ENCODE measurements around the gene TLX2.
"Not testable (repeated sequence)": the region's sequence is repeated elsewhere in the genome, so short reads cannot be mapped to it uniquely, and the experiment has no call there.

TLX2 gene

GRCh38 chr2:74514368-74515270 is at the start of gene TLX2:
Gene TLX2, plus strand, starts transcription at chr2:74514450. Its CDS starts 357 bp downstream, at chr2:74514807.
- no peak within 1 kb of the TSS for H2AFZ ChIP-seq (ENCODE audit: low read depth, low read length)
- peaks cover 92% of the 10 kb centered on the region for H3K27me3 ChIP-seq (ENCODE audit: insufficient read depth, low read length)
- H3K4me1 ChIP-seq (ENCODE audit: insufficient read depth, low read length) = no peaks in the 10 kb centered on the region
- no peak within 1 kb of the TSS for H3K4me3 ChIP-seq (ENCODE audit: low read length)
- H3K9me3 ChIP-seq (ENCODE audit: low read length) = peaks cover 14% of the 10 kb centered on the region
- H3K36me3 ChIP-seq (ENCODE audit: insufficient read depth, low read length) = no peaks in the 10 kb centered on the region

GRCh38 chr2:74470742-74471141 is 43.5 kb upstream of the TLX2 start:
- H3K4me1 ChIP-seq (ENCODE audit: insufficient read depth, low read length) = peaks cover 15% of the 10 kb centered on the region
- H2AFZ ChIP-seq (ENCODE audit: low read depth, low read length); H3K4me3 ChIP-seq (ENCODE audit: low read length); H3K27me3 ChIP-seq (ENCODE audit: insufficient read depth, low read length); H3K9me3 ChIP-seq (ENCODE audit: low read length): not testable (repeated sequence)
- H3K36me3 ChIP-seq (ENCODE audit: insufficient read depth, low read length) = peaks cover 16% of the 10 kb centered on the region

- H3K27me3 ChIP-seq (ENCODE audit: insufficient read depth, low read length) = no peaks in the 10 kb centered on the region
- H3K9me3 ChIP-seq (ENCODE audit: low read length) = no peaks in the 10 kb centered on the region
- peaks cover 17% of the 10 kb centered on the region for H3K36me3 ChIP-seq (ENCODE audit: insufficient read depth, low read length)
- no peak overlapping the region for H2AFZ ChIP-seq (ENCODE audit: low read depth, low read length)
- H3K4me3 ChIP-seq (ENCODE audit: low read length) = peak overlapping the region; percentile 56
- peaks cover 15% of the 10 kb centered on the region for H3K4me1 ChIP-seq (ENCODE audit: insufficient read depth, low read length)
These were observed 42.8 kb upstream of the TLX2 start for GRCh38 chr2:74471332-74472065.

- peaks cover 15% of the 10 kb centered on the region for H3K4me1 ChIP-seq (ENCODE audit: insufficient read depth, low read length)
- H2AFZ ChIP-seq (ENCODE audit: low read depth, low read length) = peak within 1 kb of the TSS; percentile 55
- no peaks in the 10 kb centered on the region for H3K9me3 ChIP-seq (ENCODE audit: low read length)
- H3K27me3 ChIP-seq (ENCODE audit: insufficient read depth, low read length) = no peaks in the 10 kb centered on the region
- H3K4me3 ChIP-seq (ENCODE audit: low read length) = peak within 1 kb of the TSS; percentile 56
- H3K36me3 ChIP-seq (ENCODE audit: insufficient read depth, low read length) = peaks cover 23% of the 10 kb centered on the region
These were observed 41.9 kb upstream of the TLX2 start, which contains the start of gene MRPL53 for GRCh38 chr2:74472086-74472944. Gene MRPL53, minus strand, starts transcription at chr2:74472680. Its CDS starts 20 bp downstream, at chr2:74472660.

GRCh38 chr2:74472945-74473258 is 41.3 kb upstream of the TLX2 start:
- no peaks in the 10 kb centered on the region for H3K27me3 ChIP-seq (ENCODE audit: insufficient read depth, low read length)
- H3K4me3 ChIP-seq (ENCODE audit: low read length) = peak overlapping the region; percentile 56
- H3K36me3 ChIP-seq (ENCODE audit: insufficient read depth, low read length) = peaks cover 27% of the 10 kb centered on the region
- H2AFZ ChIP-seq (ENCODE audit: low read depth, low read length) = peak overlapping the region; percentile 55
- H3K4me1 ChIP-seq (ENCODE audit: insufficient read depth, low read length) = peaks cover 15% of the 10 kb centered on the region
- no peaks in the 10 kb centered on the region for H3K9me3 ChIP-seq (ENCODE audit: low read length)

- Histone ChIP-seq H3K4me3 (ENCODE audit: low read length) (no peak overlapping the region), H2AFZ (ENCODE audit: low read depth, low read length) (no peak overlapping the region), H3K4me1 (ENCODE audit: insufficient read depth, low read length) (peaks cover 15% of the 10 kb centered on the region), H3K36me3 (ENCODE audit: insufficient read depth, low read length) (peaks cover 30% of the 10 kb centered on the region), H3K27me3 (ENCODE audit: insufficient read depth, low read length) (no peaks in the 10 kb centered on the region), H3K9me3 (ENCODE audit: low read length) (no peaks in the 10 kb centered on the region)
These were observed 39.8 kb upstream of the TLX2 start for GRCh38 chr2:74474481-74474880.

GRCh38 chr2:74474899-74475298 is 39.4 kb upstream of the TLX2 start:
- Histone ChIP-seq H2AFZ (ENCODE audit: low read depth, low read length) (no peak overlapping the region), H3K9me3 (ENCODE audit: low read length) (no peaks in the 10 kb centered on the region), H3K36me3 (ENCODE audit: insufficient read depth, low read length) (peaks cover 31% of the 10 kb centered on the region), H3K27me3 (ENCODE audit: insufficient read depth, low read length) (no peaks in the 10 kb centered on the region), H3K4me1 (ENCODE audit: insufficient read depth, low read length) (peaks cover 15% of the 10 kb centered on the region), H3K4me3 (ENCODE audit: low read length) (no peak overlapping the region)

- Histone ChIP-seq H2AFZ (ENCODE audit: low read depth, low read length) (no peak overlapping the region), H3K4me1 (ENCODE audit: insufficient read depth, low read length) (peaks cover 16% of the 10 kb centered on the region), H3K27me3 (ENCODE audit: insufficient read depth, low read length) (no peaks in the 10 kb centered on the region), H3K36me3 (ENCODE audit: insufficient read depth, low read length) (peaks cover 28% of the 10 kb centered on the region), H3K4me3 (ENCODE audit: low read length) (peak overlapping the region; percentile 97), H3K9me3 (ENCODE audit: low read length) (no peaks in the 10 kb centered on the region)
These were observed 32.8 kb upstream of the TLX2 start for GRCh38 chr2:74481431-74481830.

GRCh38 chr2:74481961-74482800 is 32.1 kb upstream of the TLX2 start:
- H3K9me3 ChIP-seq (ENCODE audit: low read length) = no peaks in the 10 kb centered on the region
- H2AFZ ChIP-seq (ENCODE audit: low read depth, low read length) = peak overlapping the region; percentile 93
- H3K4me3 ChIP-seq (ENCODE audit: low read length) = peak overlapping the region; percentile 97
- no peaks in the 10 kb centered on the region for H3K27me3 ChIP-seq (ENCODE audit: insufficient read depth, low read length)
- H3K36me3 ChIP-seq (ENCODE audit: insufficient read depth, low read length) = peaks cover 26% of the 10 kb centered on the region
- peaks cover 16% of the 10 kb centered on the region for H3K4me1 ChIP-seq (ENCODE audit: insufficient read depth, low read length)

GRCh38 chr2:74482801-74483674 is 31.2 kb upstream of the TLX2 start, which contains the start of the genes CCDC142 and TTC31:
Gene CCDC142, minus strand, starts transcription at chr2:74482998. Its CDS starts 161 bp downstream, at chr2:74482837.
Gene TTC31, plus strand, starts transcription at chr2:74483081. Its CDS starts 15 bp downstream, at chr2:74483096.
- Histone ChIP-seq H3K4me1 (ENCODE audit: insufficient read depth, low read length) (peaks cover 16% of the 10 kb centered on the region), H3K36me3 (ENCODE audit: insufficient read depth, low read length) (peaks cover 21% of the 10 kb centered on the region), H2AFZ (ENCODE audit: low read depth, low read length) (peak within 1 kb of the TSS; percentile 93), H3K27me3 (ENCODE audit: insufficient read depth, low read length) (no peaks in the 10 kb centered on the region), H3K4me3 (ENCODE audit: low read length) (peak within 1 kb of the TSS; percentile 97), H3K9me3 (ENCODE audit: low read length) (no peaks in the 10 kb centered on the region)

- H2AFZ ChIP-seq (ENCODE audit: low read depth, low read length); H3K9me3 ChIP-seq (ENCODE audit: low read length); H3K27me3 ChIP-seq (ENCODE audit: insufficient read depth, low read length): not testable (repeated sequence)
- Histone ChIP-seq H3K4me3 (ENCODE audit: low read length) (peak overlapping the region; percentile 97), H3K4me1 (ENCODE audit: insufficient read depth, low read length) (peaks cover 16% of the 10 kb centered on the region), H3K36me3 (ENCODE audit: insufficient read depth, low read length) (peaks cover 21% of the 10 kb centered on the region)
These were observed 30.5 kb upstream of the TLX2 start for GRCh38 chr2:74483675-74484164.
